NOMO-1 (cell line): ENCODE results near the gene UGT1A5.

Experiments used
- DNase-seq, 2 experiments: peaks; one replicate each; lab custom pipeline; 2025; ENCODE audit not compliant: unreplicated experiment in 2 of 2; lab: John Stamatoyannopoulos, UW

Gene UGT1A5

DNA sequence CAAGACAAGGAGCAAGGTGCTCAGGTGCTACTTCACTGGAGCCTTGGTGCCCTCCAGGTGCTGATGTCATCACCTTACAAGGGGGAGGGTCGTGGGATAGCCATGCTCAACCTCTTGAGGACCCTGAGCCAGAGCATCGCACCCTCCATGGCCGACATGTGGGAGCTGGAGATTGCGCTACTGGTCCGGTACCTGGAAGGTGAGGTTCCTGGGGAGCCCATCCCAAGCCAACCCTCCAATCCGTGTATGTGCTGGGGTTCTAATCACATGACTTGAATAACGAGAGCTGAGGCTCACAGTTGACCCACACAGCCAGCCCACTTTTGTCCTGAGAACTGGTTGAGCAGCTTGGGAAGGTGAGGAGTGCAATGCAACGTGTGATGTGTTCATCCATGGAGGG lies 91.3 kb downstream of the UGT1A5 start:
- no peak for DNase-seq

DNA sequence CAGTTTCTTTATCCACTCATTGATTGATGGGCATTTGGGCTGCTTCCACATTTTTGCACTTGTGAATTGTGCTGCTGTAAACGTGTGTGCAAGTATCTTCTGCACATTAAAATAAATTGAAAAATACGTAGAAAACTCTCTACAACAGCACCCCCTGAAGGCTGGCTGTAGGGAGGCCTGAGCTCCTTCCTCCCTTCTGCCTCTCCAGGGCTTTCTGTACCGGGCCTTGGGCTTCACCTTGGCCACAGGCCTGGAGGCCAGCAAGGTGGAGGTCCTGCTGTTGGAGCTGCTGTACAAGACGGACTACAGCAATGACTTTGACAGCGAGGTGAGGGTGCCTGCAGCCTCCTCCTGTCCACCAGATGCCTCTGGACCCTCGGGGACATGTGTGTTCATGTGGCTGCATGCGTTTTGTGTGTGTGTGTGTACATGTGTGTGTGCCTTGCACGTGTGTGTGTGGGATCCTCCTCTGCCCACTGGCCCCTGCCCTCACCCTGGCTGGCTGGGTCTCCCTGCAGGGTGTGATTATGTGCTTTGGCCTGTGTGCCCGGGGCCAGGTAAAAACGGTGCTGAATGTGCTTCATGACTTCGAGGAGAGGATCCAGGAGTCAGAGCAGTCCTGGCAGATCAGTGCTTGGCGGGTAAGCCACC lies 94.6 kb downstream of the UGT1A5 start:
- no peak for DNase-seq

DNA sequence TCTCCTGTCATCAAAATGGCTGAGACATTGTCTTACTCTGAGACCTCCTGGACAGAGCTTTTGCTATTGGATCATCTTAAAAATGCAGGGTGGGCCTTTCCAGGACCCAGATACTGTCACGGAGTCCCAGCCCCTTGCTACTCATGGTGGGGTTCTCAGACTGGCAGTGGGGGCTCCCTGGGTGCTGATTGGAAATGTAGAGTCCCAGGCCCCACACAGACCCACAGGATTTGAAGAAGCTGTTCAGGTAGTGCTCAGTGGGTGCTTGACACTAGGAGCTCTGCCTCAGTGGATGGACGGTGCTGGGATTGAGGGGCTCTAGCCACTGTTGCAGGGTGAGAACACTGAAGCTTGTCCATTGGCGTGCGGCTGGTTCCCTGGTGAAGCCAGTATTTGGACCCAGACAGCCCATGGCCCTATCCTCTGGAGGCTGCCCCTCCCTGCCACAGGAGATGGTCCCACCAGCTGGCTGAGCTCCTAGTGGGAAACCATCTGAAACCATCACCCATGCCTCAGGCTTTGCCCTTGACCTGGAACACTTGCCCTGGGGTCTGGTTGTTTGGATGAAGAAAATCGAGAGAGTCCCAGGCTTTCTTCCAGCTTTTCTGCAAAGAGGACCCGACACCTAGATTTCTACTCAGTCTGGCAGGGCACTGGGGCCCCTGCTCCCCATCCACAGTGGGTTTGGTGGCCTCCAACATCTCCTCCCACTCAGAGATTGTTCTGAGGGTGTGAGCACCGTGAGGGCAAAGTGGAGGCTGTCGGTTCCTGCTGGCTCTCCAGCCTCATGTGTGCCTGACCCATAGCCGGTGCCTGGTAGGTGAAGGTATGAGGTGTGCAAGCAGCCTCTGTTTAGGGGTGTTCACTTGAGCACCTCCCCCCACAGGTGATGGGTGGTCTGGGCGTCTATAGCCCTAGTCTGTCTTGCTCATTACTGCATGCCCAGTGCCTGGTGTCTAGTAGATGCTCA lies 95.5 kb downstream of the UGT1A5 start:
- no peak for DNase-seq

DNA sequence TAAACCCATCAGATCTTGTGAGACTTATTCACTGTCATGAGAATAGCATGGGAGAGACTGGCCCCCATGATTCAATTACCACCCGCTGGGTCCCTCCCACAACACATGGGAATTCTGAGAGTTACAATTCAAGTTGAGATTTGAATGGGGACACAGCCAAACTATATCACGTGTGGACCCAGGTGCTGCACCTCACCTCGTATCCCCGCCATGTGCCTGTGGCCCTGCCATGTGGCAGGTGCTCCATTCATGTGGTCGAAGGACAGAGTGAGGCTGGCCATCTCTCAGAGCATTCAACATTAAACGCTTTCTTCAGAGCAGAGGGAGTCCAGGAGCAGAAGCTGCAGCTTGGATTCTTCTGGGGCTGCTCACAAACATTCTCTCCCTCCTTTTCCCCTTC lies 97.7 kb downstream of the UGT1A5 start:
- DNase-seq: no peak

DNA sequence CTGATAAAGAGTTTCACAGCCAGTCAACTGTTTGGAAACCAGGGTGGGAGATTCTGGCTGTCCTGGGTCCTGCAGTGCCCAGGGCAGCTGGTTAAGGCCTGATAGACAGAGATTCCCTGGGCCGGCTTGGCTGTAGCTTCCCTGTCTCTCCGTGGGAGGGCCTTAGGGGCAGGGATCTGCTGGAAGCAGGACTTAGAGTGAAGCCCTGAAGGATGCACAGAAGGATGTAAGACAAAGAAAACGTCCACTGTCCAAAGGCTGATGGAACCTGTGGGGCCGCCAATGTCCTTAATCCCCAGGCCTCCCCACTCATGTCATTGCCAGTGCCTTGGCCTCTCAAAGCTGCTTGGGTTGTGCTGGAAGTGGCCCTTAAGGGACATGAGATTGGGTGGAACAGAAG lies 98.4 kb downstream of the UGT1A5 start:
- DNase-seq: no peak

DNA sequence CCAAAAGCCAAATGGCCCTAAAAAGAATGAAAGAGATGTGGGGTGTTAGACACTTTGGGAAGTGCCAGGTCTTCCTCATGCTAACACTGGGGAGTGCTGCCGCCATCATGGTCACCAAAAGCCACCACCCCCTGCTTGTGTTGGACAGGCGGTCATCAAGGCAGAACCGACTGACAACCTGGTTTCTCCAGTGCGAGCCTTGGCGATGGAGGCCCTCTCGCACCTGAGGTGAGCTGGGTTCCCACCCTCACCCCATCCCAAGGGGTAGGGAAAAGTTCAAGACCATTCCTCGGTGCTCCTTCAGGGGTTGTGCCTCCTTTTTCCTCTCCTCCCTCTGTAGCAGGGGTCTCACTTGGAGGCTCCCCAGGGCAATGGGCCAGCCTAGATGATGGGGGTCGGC lies 99.0 kb downstream of the UGT1A5 start:
- DNase-seq: no peak

DNA sequence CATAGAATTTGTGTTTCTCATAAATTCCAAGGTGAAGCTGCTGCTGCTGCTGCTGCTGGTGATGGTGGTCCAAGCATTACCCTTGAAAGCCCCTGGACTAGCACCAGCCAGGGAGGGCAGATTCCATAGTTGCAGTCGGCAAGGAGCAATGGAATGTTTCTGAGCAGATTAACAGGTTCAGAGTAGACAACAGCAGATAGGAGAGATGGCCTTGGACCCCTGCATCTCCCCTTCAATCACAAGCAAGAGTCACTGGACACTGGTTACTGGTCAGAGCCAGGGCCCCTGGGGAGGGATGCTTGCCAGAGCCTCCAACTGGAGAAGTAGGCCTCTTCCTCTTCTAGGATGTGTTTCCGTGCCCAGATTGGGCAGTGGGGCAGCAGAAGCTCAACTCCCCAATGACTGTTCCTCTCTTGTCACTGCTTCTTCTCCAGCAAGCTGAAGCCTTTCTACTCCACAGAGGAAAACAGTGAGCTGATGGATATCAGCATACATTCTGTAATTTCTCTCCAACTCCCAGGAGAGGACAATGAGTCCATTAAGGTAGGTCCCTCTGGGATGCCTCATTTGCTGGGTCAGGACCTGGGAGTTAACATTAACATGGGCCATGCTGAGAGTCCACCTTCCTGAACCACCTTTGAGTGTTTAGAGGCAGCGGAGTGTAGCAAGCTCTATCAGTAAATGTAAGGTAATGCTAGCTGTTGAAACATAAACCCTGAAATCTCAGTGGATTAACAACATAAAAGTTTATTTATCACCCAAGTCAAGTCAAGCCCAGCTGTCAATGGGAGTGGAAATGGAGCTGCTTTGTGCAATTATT lies 100.7 kb downstream of the UGT1A5 start:
- DNase-seq: no peak

DNA sequence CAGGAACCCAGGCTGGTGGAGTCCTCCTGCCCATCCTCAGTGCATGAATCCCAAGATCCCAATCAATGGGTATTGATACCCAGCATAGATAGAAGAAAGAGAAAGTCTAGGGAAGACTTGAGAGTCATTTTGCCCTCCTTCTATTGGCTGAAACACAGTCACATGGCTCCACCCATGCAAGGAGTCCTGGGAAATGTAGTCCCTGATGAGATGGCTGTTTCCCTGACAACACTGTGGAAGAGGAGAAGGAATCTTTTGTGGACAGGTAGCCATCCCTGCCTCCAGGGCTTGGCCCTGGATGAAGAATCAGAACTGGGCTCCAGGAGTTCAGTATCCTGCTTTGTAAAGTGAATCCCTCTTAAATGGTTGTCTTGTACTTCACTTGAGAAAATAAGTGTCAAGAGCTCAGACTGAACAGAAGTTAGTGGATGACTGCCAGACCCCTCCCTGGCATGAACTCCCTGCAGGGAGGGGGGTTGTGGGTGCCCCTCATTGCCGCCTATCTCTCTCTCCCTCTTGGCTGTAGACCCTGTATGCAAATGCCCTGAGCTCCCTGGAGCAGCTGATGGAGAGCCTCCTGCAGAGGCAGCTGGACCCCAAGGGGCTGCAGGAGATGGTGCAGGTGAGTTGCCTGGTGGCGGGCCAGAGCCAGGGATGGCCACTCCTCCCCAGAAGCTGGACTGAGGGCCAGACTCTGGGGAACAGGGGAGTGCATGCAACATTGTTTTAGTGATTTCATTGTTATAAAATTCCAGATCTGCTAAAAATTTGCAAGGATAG lies 101.5 kb downstream of the UGT1A5 start:
- DNase-seq: no peak

DNA sequence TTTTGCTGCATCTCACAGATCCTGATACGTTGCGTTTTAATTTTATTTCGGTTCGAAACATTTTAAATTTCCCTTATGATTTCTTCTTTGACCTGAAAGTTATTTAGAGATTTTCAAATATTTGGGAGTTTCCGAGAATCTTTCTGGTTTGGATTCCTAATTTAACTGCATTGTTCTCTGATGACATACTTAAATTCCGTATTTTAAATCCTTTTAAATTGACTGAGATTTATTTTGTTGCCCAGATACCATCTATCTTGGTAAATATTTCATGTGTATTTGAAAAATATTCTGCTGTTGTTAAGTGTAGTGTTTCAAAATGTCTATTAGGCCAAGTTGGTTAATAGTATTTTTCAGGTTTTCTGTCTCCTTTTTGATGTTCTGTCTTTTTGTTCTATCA lies 103.2 kb downstream of the UGT1A5 start:
- no peak for DNase-seq

DNA sequence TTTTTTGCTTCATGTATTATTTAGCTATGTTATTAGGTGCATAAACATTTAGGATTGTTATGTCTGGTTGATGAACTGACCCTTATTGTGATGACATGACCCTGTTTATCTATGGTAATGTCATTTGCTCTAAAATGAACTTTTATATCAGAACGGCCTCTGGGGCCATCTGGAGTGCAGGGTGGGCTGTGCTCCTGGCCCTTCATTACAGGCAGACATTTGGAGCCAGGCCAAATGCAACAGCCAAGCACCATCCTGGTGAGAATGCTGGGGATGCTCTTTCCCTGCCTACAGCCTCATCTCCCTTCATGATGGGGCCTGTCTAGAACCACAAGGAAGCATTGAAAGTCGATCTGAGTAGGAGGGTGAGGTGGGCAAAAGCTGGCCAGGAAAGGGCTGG lies 103.6 kb downstream of the UGT1A5 start:
- no peak for DNase-seq

DNA sequence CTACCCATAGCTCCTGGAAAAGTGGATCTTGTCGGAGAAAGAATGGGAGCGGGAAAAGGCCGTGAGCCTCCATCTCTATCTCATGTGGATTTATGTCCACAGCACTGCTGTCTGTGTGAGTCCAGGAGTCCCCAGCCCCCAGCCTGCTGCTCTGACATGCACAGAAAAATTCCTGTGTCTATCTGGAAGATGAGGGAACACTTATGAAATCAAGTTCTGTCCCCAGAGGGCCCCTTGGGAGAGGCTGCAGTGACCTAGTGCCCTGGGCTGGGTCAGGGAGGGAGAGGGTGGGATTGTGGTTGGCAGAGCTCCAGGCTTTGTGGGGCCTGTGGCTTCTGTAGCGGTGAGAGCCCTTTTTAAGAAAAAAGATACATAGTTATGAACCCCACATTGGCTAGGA lies 104.1 kb downstream of the UGT1A5 start:
- DNase-seq: no peak

DNA sequence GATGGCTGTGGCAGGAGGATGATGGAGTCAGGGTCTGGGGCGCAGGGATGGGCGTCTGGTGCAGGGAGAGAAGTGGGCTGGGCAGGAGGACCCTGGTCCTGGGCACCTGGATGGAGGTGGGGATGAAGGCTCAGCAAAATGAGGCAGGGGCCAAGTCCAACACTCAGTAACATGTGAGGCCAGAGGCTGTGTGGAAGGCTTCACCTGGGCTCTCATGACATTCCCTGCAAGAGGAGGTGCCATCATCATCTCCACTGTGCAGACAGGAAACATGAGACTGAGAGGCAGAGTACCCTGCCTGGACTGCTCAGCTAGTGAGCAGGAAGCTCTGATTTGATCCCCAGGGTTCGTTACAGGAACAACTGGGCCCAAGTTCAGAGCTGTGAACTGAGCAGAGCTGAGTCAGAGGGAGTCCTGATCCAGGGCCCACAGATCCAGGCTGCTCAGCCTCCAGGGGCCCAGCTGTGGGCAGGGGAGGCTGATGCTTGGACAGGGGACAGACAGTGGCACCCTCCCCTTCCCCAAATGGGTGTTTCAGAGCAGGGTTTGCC lies 104.7 kb downstream of the UGT1A5 start:
- no peak for DNase-seq

DNA sequence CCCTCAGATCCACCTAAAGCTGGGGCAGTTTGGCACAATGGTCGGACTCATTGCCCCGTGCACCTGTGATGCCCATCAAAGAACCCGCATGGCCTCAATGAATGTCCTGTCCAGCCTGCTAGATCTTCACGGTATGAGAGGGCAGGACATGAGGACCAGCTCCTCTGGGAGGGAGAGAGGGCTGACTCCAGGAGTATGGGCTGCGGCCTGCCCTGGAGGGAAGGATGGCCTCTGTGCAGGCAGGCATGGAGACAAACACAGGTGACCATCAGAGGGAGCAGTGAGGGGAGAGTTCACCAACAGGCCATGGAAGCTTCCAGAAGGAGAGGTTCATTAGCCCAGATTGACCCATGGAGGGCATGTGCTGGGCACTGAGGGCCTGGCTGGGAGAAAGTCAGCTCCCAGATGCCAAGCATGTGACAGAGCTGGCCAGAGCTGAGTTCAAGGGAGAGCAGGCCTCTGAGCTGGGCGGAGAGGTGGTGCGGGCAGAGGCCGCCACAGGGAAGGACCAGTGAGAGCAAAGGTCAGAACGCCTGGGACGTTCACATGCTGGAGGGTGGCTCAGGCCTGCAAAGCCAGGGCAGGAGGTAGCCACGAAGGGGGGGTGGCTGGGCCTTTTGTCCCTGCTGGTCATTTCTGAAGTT lies 105.4 kb downstream of the UGT1A5 start:
- no peak for DNase-seq

DNA sequence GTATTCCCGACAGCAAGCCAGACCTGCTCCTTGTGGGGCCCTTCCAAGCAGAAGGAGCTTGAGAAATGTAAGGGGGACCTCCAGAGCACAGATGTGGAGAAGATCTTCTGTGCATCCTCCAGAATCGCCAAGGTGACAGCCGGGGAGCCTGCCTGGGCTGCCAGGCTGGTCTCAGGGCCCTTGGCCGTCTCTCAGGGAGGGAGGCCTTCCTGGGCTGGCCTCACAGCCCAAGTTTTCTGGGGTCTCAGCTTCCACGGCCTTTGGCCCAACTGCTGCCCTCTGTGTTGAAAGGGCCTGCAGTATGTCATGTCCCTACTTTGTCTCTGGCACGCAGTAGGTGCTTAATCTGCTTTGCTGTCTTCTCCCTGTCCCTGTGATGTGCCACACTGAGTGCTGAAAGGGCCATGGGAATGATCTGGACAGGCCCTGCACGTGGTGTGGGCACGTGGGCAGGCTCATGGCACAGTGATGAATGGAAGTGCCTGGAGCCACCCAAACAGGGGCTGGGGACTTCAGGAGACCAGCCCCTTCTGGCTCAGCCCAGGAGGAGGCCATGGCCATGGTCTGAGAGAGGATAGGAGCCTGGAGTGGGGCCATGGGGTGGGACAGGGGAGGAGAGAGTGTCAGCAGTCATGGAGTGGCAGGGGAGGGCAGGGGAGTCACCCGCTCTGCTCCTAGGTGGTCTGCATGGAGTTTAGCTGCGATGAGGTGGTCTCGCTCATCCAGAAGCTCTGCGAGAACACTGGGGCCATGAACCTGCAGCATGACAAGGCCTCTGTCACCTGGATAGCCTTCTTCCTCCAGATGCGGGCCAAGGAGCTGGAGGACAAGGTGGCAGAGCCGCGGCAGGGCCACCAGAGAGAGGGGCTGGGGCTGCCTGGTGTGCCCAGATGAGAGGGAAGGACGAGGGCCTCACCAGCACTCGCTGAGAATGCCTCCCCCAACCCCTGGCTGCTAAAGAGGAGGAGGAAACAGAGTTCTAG lies 106.2 kb downstream of the UGT1A5 start:
- no peak for DNase-seq

DNA sequence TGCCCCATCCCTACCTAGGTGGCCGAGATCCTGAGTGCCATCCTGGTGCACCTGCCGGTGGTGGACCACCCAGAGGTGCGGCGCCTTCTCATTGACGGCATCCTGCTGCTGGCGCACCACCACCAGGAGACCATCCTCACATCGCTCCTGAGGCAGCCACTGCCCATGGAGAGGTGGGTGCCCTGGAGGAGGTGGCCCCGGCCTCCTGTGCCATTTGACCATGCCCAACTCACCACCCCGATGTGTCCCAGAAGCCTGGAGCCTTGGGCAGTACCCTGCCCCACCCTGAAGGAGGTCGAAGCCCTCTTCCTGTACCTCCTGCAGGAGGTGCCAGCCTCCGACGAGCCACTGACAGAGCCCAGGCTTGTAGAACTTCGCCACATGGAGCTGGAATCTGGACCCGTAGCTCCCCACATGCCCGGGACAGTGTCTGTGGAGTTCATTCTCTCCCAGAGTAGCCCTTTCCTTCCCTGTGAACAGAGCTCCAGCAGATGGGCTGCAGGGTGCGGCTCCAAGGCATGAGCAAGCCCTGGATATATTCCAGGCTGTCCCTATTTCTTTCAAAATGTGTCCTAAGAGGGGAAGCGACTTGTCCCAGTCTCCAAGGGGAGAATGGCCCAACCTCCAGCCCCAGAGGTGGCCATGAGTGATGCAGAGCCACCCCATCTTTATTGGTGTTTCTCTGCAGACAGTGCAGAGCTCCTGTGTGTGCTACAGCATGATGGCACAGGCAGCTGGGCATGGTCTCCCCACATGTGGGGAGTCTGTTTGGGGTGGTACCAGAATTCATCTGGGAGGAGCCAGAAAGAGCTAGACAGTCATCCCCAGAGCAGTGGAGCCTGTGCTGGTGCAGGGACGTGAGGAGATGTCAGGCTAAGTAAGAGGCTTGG lies 107.4 kb downstream of the UGT1A5 start:
- DNase-seq: no peak

DNA sequence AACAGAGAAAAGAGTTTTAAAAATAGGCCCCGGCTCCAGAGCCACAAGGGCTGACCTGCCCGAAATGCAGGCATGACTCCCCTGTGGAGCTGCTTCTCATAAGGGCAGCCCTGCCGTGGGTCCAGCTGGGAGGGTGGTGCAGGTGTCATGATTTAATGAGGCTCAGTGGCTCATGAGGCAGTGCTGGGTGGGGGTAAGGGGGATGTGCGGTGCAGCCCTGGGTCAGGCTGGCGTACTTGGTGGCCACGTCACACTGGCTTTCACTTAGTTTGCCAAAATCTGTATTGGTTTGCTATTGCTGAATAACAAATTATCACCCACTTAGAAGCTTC lies 108.0 kb downstream of the UGT1A5 start:
- no peak for DNase-seq

DNA sequence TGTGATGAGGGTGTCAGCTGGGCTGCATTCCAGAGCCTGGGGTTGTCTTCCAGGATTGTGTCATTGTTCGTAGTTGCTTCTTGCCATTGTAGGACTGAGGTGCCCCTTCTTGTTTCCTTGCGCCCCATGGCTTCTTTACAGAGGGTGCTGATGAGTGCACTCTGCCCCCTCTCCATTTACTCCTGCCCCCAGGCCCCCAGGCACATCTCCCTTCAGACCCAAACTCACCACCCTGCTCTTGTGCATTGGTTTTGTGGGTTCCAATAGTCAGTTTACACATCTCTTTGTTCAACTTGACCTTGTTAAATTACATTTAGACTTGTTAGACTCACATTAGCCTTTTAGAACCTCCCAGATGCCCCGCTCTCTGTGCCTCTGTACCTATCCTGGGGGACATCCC lies 108.5 kb downstream of the UGT1A5 start:
- no peak for DNase-seq

DNA sequence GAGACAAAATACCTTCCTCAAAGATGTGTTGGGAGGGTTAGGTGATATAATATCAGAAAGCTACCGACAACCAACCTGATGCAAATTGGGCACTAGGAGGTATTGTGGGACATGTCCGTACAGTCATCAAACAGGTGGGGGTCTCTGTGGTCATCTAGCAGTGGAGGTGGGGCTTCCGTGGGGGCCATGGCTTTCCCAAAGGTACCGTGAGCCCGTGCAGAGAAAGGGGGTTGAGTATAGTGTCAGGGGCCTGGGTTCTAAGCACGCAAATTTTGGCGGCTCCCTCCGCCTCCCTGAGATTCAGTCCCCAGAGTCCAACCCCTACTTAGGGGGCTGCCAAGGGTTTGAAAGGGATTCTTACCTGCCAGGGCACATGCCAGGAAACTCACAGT lies 109.0 kb downstream of the UGT1A5 start:
- no peak for DNase-seq
